Measurements from ENCODE around the gene DCAF12.

Gene DCAF12

GRCh38 chr9:34079181-34079580 is 47.3 kb downstream of the DCAF12 start (continued):
- no peak for TF ChIP-seq ZNF514 (tag by site-specific recombination; IDR thresholded peaks at IDR 0.05)
- TF ChIP-seq ZBTB21 (tag by site-specific recombination; IDR thresholded peaks at IDR 0.05): peak; percentile 63; the same call in 1 of the 2 replicates
- TF ChIP-seq ZBTB26 (tag by site-specific recombination; optimal IDR thresholded peaks at IDR 0.05): no peak
- peak; percentile 41; the same call in 1 of the 2 replicates for TF ChIP-seq ZNF600 (tag by site-specific recombination; IDR thresholded peaks at IDR 0.05)
- TF ChIP-seq ZNF184 (tag by site-specific recombination; IDR thresholded peaks at IDR 0.05): peak; percentile 89
- TF ChIP-seq KLF8 (tag by site-specific recombination; IDR thresholded peaks at IDR 0.05): 0 out of 2 replicates have a peak, but pooled peaks have one; percentile 58
- 0 out of 2 replicates have a peak, but pooled peaks have one; percentile 49 for TF ChIP-seq ZNF366 (tag by site-specific recombination; conservative IDR thresholded peaks at IDR 0.05)
- 0 out of 2 replicates have a peak, but pooled peaks have one; percentile 34 for TF ChIP-seq ZNF639 (tag by site-specific recombination; IDR thresholded peaks at IDR 0.05)
- no peak for TF ChIP-seq ZNF658 (tag by site-specific recombination; IDR thresholded peaks at IDR 0.05)
- no peak for TF ChIP-seq GLI4 (tag by site-specific recombination; IDR thresholded peaks at IDR 0.05)
- 0 out of 2 replicates have a peak, but pooled peaks have one; percentile 16 for TF ChIP-seq ZNF664 (tag by site-specific recombination; IDR thresholded peaks at IDR 0.05)
- no peak for TF ChIP-seq ZNF510 (tag by site-specific recombination; IDR thresholded peaks at IDR 0.05; ENCODE audit: insufficient replicate concordance)
- peak; percentile 89 for TF ChIP-seq ZBTB6 (tag by site-specific recombination; IDR thresholded peaks at IDR 0.05)
- 0 out of 2 replicates have a peak, but pooled peaks have one; percentile 34 for TF ChIP-seq ZNF324 (tag by site-specific recombination; IDR thresholded peaks at IDR 0.05)
- TF ChIP-seq ZNF37A (tag by site-specific recombination; IDR thresholded peaks at IDR 0.05): no peak

GRCh38 chr9:34072868-34073590 is 53.5 kb downstream of the DCAF12 start:
- ChIA-PET POLR2A (interaction anchor here (0.5 to 2.9 kb wide), 6 partner anchors 23 to 156 kb away, joined by 3 to 27 read pairs (median 4); partner anchors contain the start of genes DCAF12 and UBAP2), CTCF (interaction anchor here (0.6 to 3.4 kb wide), 51 partner anchors 8 to 541 kb away, joined by 3 to 47 read pairs (median 4); partner anchors contain the start of genes UBAP1 and UBAP2)
- peak overlapping the region; percentile 54 for H3K27ac ChIP-seq (ENCODE audit: extremely low read depth, low read depth, low read length)
- H3K36me3 ChIP-seq (ENCODE audit: control insufficient read depth in 2 of 2, insufficient read depth in 1 of 2, low read length in 2 of 2): no peaks in the 10 kb centered on the region
- H3K4me3 ChIP-seq (ENCODE audit: low read depth, low read length): no peak overlapping the region
- H3K9me3 ChIP-seq (ENCODE audit: control insufficient read depth, insufficient read depth, low read depth, low read length): no peaks in the 10 kb centered on the region
- 0 out of 2 replicates have a peak, but pooled peaks cover 2% of the 10 kb centered on the region for H3K4me1 ChIP-seq (ENCODE audit: control insufficient read depth, insufficient read depth, low read length)
- no peak for TF ChIP-seq ZNF488 (tag by site-specific recombination; IDR thresholded peaks at IDR 0.05)
- 0 out of 2 replicates have a peak, but pooled peaks have one; percentile 5 for TF ChIP-seq ZNF654 (tag by site-specific recombination; IDR thresholded peaks at IDR 0.05; ENCODE audit: low read depth)
- no peak for TF ChIP-seq ZNF211 (tag by site-specific recombination; IDR thresholded peaks at IDR 0.05; ENCODE audit: low read depth)
- TF ChIP-seq ZNF624 (tag by site-specific recombination; IDR thresholded peaks at IDR 0.05): no peak
- no peak for TF ChIP-seq RBAK (tag by site-specific recombination; IDR thresholded peaks at IDR 0.05)
- TF ChIP-seq MEIS1 (CRISPR knock-in tag; IDR thresholded peaks at IDR 0.05; ENCODE audit: borderline replicate concordance): no peak
- TF ChIP-seq PBX3 (CRISPR knock-in tag; IDR thresholded peaks at IDR 0.05): no peak
- TF ChIP-seq ZNF629 (tag by site-specific recombination; IDR thresholded peaks at IDR 0.05): no peak
- no peak for TF ChIP-seq PATZ1 (tag by site-specific recombination; IDR thresholded peaks at IDR 0.05)
- TF ChIP-seq SALL2 (tag by site-specific recombination; IDR thresholded peaks at IDR 0.05; ENCODE audit: borderline replicate concordance): no peak
- no peak for TF ChIP-seq BCL11B (tag by site-specific recombination; IDR thresholded peaks at IDR 0.05; ENCODE audit: low read depth)
- TF ChIP-seq ZNF214 (tag by site-specific recombination; IDR thresholded peaks at IDR 0.05; ENCODE audit: borderline replicate concordance): no peak
- no peak for TF ChIP-seq ZNF404 (tag by site-specific recombination; IDR thresholded peaks at IDR 0.05)
- TF ChIP-seq ZBTB7A (tag by site-specific recombination; IDR thresholded peaks at IDR 0.05; ENCODE audit: low read depth): no peak
